Endodermal cell (in vitro differentiated cells): Measurements from ENCODE around the gene MNAT1. TPM values are rescaled to one million over a fixed set of nuclear protein-coding genes. Genes with fewer than 3 reads are reported as not detected.

ENCODE experiments used
- DNase-seq: peaks from one replicate; pipeline ENCODE4 v3.0.0-alpha.2; 2017
- H3K27ac ChIP-seq: 2 replicates; pipeline ENCODE4 v1.5.1; 2013; ENCODE audit warnings: mild to moderate bottlenecking, low read depth, low read length, moderate library complexity
- H3K27me3 ChIP-seq: 2 replicates; pipeline ENCODE4 v1.6.1; 2013; ENCODE audit warnings: mild to moderate bottlenecking, low read length, moderate library complexity; ENCODE audit not compliant: insufficient read depth, control insufficient read depth, poor library complexity, severe bottlenecking
- H3K36me3 ChIP-seq: 2 replicates; pipeline ENCODE4 v1.7.0; 2013; ENCODE audit warnings: mild to moderate bottlenecking, low read length, moderate library complexity; ENCODE audit not compliant: control insufficient read depth, insufficient read depth
- H3K4me1 ChIP-seq: one replicate; pipeline ENCODE4 v1.7.0; 2013; ENCODE audit warnings: low read length; ENCODE audit not compliant: control insufficient read depth, insufficient read depth
- H3K4me3 ChIP-seq: 2 replicates; pipeline ENCODE4 v1.5.1; 2013; ENCODE audit warnings: mild to moderate bottlenecking, low read length, moderate library complexity
- H3K9ac ChIP-seq: 2 replicates; pipeline ENCODE4 v1.6.1; 2013; ENCODE audit warnings: mild to moderate bottlenecking, low read length, moderate library complexity; ENCODE audit not compliant: poor library complexity, severe bottlenecking; ENCODE audit errors: extremely low read depth
- H3K9me3 ChIP-seq: 2 replicates; pipeline ENCODE4 v1.6.1; 2013; ENCODE audit warnings: mild to moderate bottlenecking, low read length, moderate library complexity; ENCODE audit not compliant: control insufficient read depth
- H3K27ac Mint-ChIP-seq: 2 replicates; pipeline ENCODE4 v1.8.0; 2020; ENCODE audit warnings: mixed read lengths
- H3K27me3 Mint-ChIP-seq: 2 replicates; pipeline ENCODE4 v1.8.0; 2021; ENCODE audit warnings: mild to moderate bottlenecking, mixed read lengths; ENCODE audit not compliant: insufficient read depth
- H3K36me3 Mint-ChIP-seq: 2 replicates; pipeline ENCODE4 v1.8.0; 2020; ENCODE audit warnings: low read depth, mixed read lengths
- H3K4me1 Mint-ChIP-seq: 2 replicates; pipeline ENCODE4 v1.8.0; 2020; ENCODE audit warnings: mixed read lengths
- H3K4me3 Mint-ChIP-seq: 2 replicates; pipeline ENCODE4 v1.8.0; 2020; ENCODE audit warnings: mild to moderate bottlenecking, moderate library complexity, mixed read lengths
- H3K9me3 Mint-ChIP-seq: 2 replicates; pipeline ENCODE4 v1.8.0; 2020; ENCODE audit warnings: mild to moderate bottlenecking, mixed read lengths
- WGBS, 2 experiments: methylation state at CpG; one replicate each; pipeline versions ENCODE4 v1.1.5 to v1.1.7; 2013; ENCODE audit warnings: missing lambda C conversion rate in 2 of 2, mixed read lengths in 1 of 2; ENCODE audit not compliant: insufficient coverage in 1 of 2, insufficient read length in 1 of 2; 5-methylcytosine and 5-hydroxymethylcytosine counted together
- total RNA-seq, 2 donors: library from RNA; stranded (reverse); fragmentation: NEBNext Ultra II Directional in 1 of 2; extraction: Animal tissue kit (Norgen Biotek cat#: 25700) in 1 of 2; gene quantifications; 2 replicates in 1 of 2; 3 replicates in 1 of 2; pipeline ENCODE4 v1.2.1, GENCODE V29; 2021
- TF ChIP-seq, protein P1 (sequence below): fragments of 200-600 bp; sonication (generic); conservative IDR thresholded peaks from 2 replicates; pipeline ENCODE4 v1.5.0; 2021; ENCODE audit warnings: antibody characterized with exemption, mild to moderate bottlenecking

The MNAT1 gene
- total RNA-seq, 2 donors from 2014 or later, result 36.8 to 42.6 TPM

DNA sequence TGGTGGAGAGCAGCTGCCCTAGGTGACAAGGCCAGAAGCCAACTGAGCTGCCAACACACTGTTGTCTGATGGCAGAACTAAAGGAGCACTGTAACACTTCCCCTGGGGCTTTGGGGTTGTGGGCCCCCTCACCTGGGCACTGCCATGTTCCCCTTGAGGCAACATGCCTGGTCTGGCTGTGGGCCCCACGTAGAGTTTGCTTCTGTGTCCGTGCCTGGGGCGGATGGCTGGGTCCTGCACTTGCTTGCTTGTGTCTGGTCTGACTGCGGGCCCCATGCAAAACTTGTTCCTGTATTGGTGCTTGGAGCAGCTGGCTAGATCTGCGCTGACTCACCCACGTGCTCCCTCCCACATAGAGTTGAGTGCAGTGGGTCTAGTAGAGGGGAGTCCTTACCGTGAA, 78.4 kb downstream of the MNAT1 start:
- Histone ChIP-seq H3K4me1 (no peaks in the 10 kb centered on the region), H3K27me3 (no peaks in the 10 kb centered on the region), H3K4me3 (no peak overlapping the region), H3K9me3 (no peaks in the 10 kb centered on the region), H3K27ac (no peak overlapping the region), H3K9ac (no peak overlapping the region), H3K36me3 (peaks cover 21% of the 10 kb centered on the region)
- WGBS, 2 experiments, result 95 to 100% methylated on average over 1 to 7 of the region's 7 CpGs
- Mint-ChIP-seq H3K4me3 (no peak overlapping the region), H3K27me3 (no peaks in the 10 kb centered on the region), H3K27ac (no peak overlapping the region), H3K9me3 (no peaks in the 10 kb centered on the region), H3K4me1 (no peaks in the 10 kb centered on the region), H3K36me3 (peaks cover 16% of the 10 kb centered on the region)
- TF ChIP-seq, protein P1, sequence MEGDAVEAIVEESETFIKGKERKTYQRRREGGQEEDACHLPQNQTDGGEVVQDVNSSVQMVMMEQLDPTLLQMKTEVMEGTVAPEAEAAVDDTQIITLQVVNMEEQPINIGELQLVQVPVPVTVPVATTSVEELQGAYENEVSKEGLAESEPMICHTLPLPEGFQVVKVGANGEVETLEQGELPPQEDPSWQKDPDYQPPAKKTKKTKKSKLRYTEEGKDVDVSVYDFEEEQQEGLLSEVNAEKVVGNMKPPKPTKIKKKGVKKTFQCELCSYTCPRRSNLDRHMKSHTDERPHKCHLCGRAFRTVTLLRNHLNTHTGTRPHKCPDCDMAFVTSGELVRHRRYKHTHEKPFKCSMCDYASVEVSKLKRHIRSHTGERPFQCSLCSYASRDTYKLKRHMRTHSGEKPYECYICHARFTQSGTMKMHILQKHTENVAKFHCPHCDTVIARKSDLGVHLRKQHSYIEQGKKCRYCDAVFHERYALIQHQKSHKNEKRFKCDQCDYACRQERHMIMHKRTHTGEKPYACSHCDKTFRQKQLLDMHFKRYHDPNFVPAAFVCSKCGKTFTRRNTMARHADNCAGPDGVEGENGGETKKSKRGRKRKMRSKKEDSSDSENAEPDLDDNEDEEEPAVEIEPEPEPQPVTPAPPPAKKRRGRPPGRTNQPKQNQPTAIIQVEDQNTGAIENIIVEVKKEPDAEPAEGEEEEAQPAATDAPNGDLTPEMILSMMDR, result no peak
- no peak for DNase-seq

DNA sequence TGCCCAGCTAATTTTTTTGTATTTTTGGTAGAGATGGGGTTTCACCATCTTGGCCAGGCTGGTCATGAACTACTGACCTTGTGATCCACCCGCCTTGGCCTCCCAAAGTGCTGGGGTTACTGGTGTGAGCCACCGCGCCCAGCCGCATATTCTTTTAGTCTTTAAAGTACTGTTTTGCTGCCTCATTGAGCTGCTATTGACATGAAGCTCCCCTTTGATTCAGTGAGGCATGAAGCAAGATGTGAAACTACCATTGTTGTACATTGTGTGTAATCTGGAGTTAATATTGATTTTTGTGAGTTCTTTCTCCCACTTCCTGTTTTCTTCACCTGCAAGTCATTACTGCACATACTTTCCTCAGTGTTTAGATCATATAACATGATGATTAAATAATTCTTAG, 80.8 kb downstream of the MNAT1 start:
- no peak overlapping the region for H3K9ac ChIP-seq
- H3K27ac ChIP-seq, result no peak overlapping the region
- no peaks in the 10 kb centered on the region for H3K27me3 Mint-ChIP-seq
- H3K36me3 Mint-ChIP-seq, result peaks cover 18% of the 10 kb centered on the region
- 94 to 97% methylated on average over 4 of the region's 4 CpGs for WGBS, 2 experiments
- no peak overlapping the region for H3K4me3 Mint-ChIP-seq
- H3K4me1 ChIP-seq, result no peaks in the 10 kb centered on the region
- H3K9me3 ChIP-seq, result no peaks in the 10 kb centered on the region
- H3K4me1 Mint-ChIP-seq, result no peaks in the 10 kb centered on the region
- H3K4me3 ChIP-seq, result no peak overlapping the region
- peaks cover 18% of the 10 kb centered on the region for H3K36me3 ChIP-seq
- TF ChIP-seq, protein P1, result no peak
- no peak for DNase-seq
- no peaks in the 10 kb centered on the region for H3K27me3 ChIP-seq
- H3K9me3 Mint-ChIP-seq, result no peaks in the 10 kb centered on the region
- H3K27ac Mint-ChIP-seq, result no peak overlapping the region

DNA sequence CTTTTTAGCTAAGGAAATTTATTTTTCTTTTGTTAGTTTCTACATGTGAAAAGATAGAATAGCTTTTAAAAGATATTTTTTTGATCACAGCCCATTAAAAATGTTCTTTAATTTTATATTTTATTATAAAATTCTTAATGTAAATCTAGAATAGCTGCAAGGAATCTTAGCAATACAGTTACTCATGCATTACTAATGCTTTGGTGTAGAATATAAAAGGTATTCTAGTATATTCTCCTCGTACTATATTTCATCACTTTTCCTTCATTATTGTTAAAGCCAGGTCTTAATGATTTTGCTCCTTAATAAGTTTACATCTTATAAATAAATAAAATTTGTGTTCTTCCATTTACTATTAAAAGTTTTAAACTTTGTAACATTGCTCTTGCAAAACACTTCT, 82.6 kb downstream of the MNAT1 start:
- Histone ChIP-seq H3K36me3 (peaks cover 13% of the 10 kb centered on the region), H3K4me1 (no peaks in the 10 kb centered on the region), H3K27ac (no peak overlapping the region), H3K9ac (no peak overlapping the region), H3K4me3 (no peak overlapping the region), H3K27me3 (no peaks in the 10 kb centered on the region), H3K9me3 (no peaks in the 10 kb centered on the region)
- Mint-ChIP-seq H3K27ac (no peak overlapping the region), H3K27me3 (no peaks in the 10 kb centered on the region), H3K36me3 (peaks cover 14% of the 10 kb centered on the region), H3K9me3 (no peaks in the 10 kb centered on the region), H3K4me1 (no peaks in the 10 kb centered on the region), H3K4me3 (no peak overlapping the region)
- WGBS, 2 experiments, result no CpG with 5 or more reads among the region's 1 CpG
- no peak for DNase-seq
- TF ChIP-seq, protein P1, result no peak
